ENCODE results near the gene KCNQ4.

Gene KCNQ4

GRCh38 chr1:40768146-40768990, 15.2 kb upstream of the KCNQ4 start:
- Histone ChIP-seq H3K4me2 (ENCODE audit: low read length) (no peak overlapping the region), H3K36me3 (ENCODE audit: control insufficient read depth, insufficient read depth, low read length) (no peaks in the 10 kb centered on the region), H3K4me3 (ENCODE audit: low read depth, low read length) (no peak overlapping the region), H3K27me3 (ENCODE audit: control insufficient read depth, insufficient read depth, low read length) (no peaks in the 10 kb centered on the region), H3K9ac (no peak overlapping the region), H3K4me1 (peaks cover 3% of the 10 kb centered on the region), H3K27ac (no peak overlapping the region), H3K9me3 (ENCODE audit: control insufficient read depth, low read length) (no peaks in the 10 kb centered on the region), H3K79me2 (no peaks in the 10 kb centered on the region), H2AFZ (no peak overlapping the region)
- TF ChIP-seq CTCF (IDR thresholded peaks at IDR 0.05) = no peak

GRCh38 chr1:40769815-40770214, 13.8 kb upstream of the KCNQ4 start:
- Histone ChIP-seq H3K4me3 (ENCODE audit: low read depth, low read length) (no peak overlapping the region), H3K36me3 (ENCODE audit: control insufficient read depth, insufficient read depth, low read length) (no peaks in the 10 kb centered on the region), H3K9me3 (ENCODE audit: control insufficient read depth, low read length) (no peaks in the 10 kb centered on the region), H3K27ac (no peak overlapping the region), H3K27me3 (ENCODE audit: control insufficient read depth, insufficient read depth, low read length) (no peaks in the 10 kb centered on the region), H3K4me1 (peaks cover 3% of the 10 kb centered on the region), H3K79me2 (no peaks in the 10 kb centered on the region), H3K4me2 (ENCODE audit: low read length) (no peak overlapping the region), H3K9ac (no peak overlapping the region), H2AFZ (no peak overlapping the region)
- no peak for TF ChIP-seq CTCF (IDR thresholded peaks at IDR 0.05)

GRCh38 chr1:40770296-40771070, 13.1 kb upstream of the KCNQ4 start:
- no peak overlapping the region for H3K9ac ChIP-seq
- H3K27me3 ChIP-seq (ENCODE audit: control insufficient read depth, insufficient read depth, low read length) = no peaks in the 10 kb centered on the region
- no peak for TF ChIP-seq CTCF (IDR thresholded peaks at IDR 0.05)
- no peak overlapping the region for H3K27ac ChIP-seq
- H3K9me3 ChIP-seq (ENCODE audit: control insufficient read depth, low read length) = no peaks in the 10 kb centered on the region
- H3K4me2 ChIP-seq (ENCODE audit: low read length) = no peak overlapping the region
- no peaks in the 10 kb centered on the region for H3K36me3 ChIP-seq (ENCODE audit: control insufficient read depth, insufficient read depth, low read length)
- peaks cover under 1% of the 10 kb centered on the region for H3K4me1 ChIP-seq
- no peaks in the 10 kb centered on the region for H3K79me2 ChIP-seq
- no peak overlapping the region for H2AFZ ChIP-seq
- H3K4me3 ChIP-seq (ENCODE audit: low read depth, low read length) = no peak overlapping the region

GRCh38 chr1:40772146-40772955, 11.2 kb upstream of the KCNQ4 start:
- no peak for TF ChIP-seq CTCF (IDR thresholded peaks at IDR 0.05)
- Histone ChIP-seq H3K27me3 (ENCODE audit: control insufficient read depth, insufficient read depth, low read length) (no peaks in the 10 kb centered on the region), H3K36me3 (ENCODE audit: control insufficient read depth, insufficient read depth, low read length) (no peaks in the 10 kb centered on the region), H3K9ac (no peak overlapping the region), H3K4me2 (ENCODE audit: low read length) (no peak overlapping the region), H3K4me1 (no peaks in the 10 kb centered on the region), H3K4me3 (ENCODE audit: low read depth, low read length) (no peak overlapping the region), H3K9me3 (ENCODE audit: control insufficient read depth, low read length) (no peaks in the 10 kb centered on the region), H3K79me2 (no peaks in the 10 kb centered on the region), H3K27ac (no peak overlapping the region), H2AFZ (no peak overlapping the region)

All from parathyroid adenoma (tissue), 2 donors.